ENCODE measurements around the gene CNIH3. TPM values are rescaled to one million over a fixed set of nuclear protein-coding genes. Genes with fewer than 3 reads are reported as not detected.

CNIH3 gene
- total RNA-seq, 1 donor from 2014 or later: 4.2 TPM

GRCh38 chr1:224589006-224589405, 27.1 kb upstream of the CNIH3 start:
- H3K4me1 Mint-ChIP-seq (ENCODE audit: unreplicated experiment): peaks cover 6% of the 10 kb centered on the region
- DNase-seq (ENCODE audit: extremely low spot score, unreplicated experiment): peak; percentile 30
- no peaks in the 10 kb centered on the region for H3K9me3 Mint-ChIP-seq (ENCODE audit: unreplicated experiment)
- no peak for TF ChIP-seq CTCF (IDR thresholded peaks at IDR 0.05)
- H3K27ac Mint-ChIP-seq (ENCODE audit: unreplicated experiment): no peak overlapping the region
- no peaks in the 10 kb centered on the region for H3K27me3 Mint-ChIP-seq (ENCODE audit: unreplicated experiment)
- H3K4me3 Mint-ChIP-seq (ENCODE audit: unreplicated experiment): no peak overlapping the region
- no peaks in the 10 kb centered on the region for H3K36me3 Mint-ChIP-seq (ENCODE audit: unreplicated experiment)

GRCh38 chr1:224591326-224591725, 24.8 kb upstream of the CNIH3 start:
- H3K27ac Mint-ChIP-seq (ENCODE audit: unreplicated experiment): no peak overlapping the region
- H3K27me3 Mint-ChIP-seq (ENCODE audit: unreplicated experiment): peaks cover 3% of the 10 kb centered on the region
- no peak for TF ChIP-seq CTCF (IDR thresholded peaks at IDR 0.05)
- H3K36me3 Mint-ChIP-seq (ENCODE audit: unreplicated experiment): no peaks in the 10 kb centered on the region
- peak; percentile 36 for DNase-seq (ENCODE audit: extremely low spot score, unreplicated experiment)
- H3K4me3 Mint-ChIP-seq (ENCODE audit: unreplicated experiment): no peak overlapping the region
- H3K4me1 Mint-ChIP-seq (ENCODE audit: unreplicated experiment): peaks cover 6% of the 10 kb centered on the region
- H3K9me3 Mint-ChIP-seq (ENCODE audit: unreplicated experiment): no peaks in the 10 kb centered on the region

- H3K27me3 Mint-ChIP-seq (ENCODE audit: unreplicated experiment): peaks cover 8% of the 10 kb centered on the region
- no peaks in the 10 kb centered on the region for H3K36me3 Mint-ChIP-seq (ENCODE audit: unreplicated experiment)
- no peak for TF ChIP-seq CTCF (IDR thresholded peaks at IDR 0.05)
- no peak overlapping the region for H3K27ac Mint-ChIP-seq (ENCODE audit: unreplicated experiment)
- peak; percentile 80 for DNase-seq (ENCODE audit: extremely low spot score, unreplicated experiment)
- H3K9me3 Mint-ChIP-seq (ENCODE audit: unreplicated experiment): no peaks in the 10 kb centered on the region
- peaks cover 6% of the 10 kb centered on the region for H3K4me1 Mint-ChIP-seq (ENCODE audit: unreplicated experiment)
- H3K4me3 Mint-ChIP-seq (ENCODE audit: unreplicated experiment): no peak overlapping the region
These were observed 23.2 kb upstream of the CNIH3 start for GRCh38 chr1:224592636-224593582.

GRCh38 chr1:224594360-224594759, 21.8 kb upstream of the CNIH3 start:
- Mint-ChIP-seq H3K36me3 (ENCODE audit: unreplicated experiment) (no peaks in the 10 kb centered on the region), H3K4me3 (ENCODE audit: unreplicated experiment) (no peak overlapping the region), H3K9me3 (ENCODE audit: unreplicated experiment) (no peaks in the 10 kb centered on the region), H3K27ac (ENCODE audit: unreplicated experiment) (no peak overlapping the region), H3K27me3 (ENCODE audit: unreplicated experiment) (peaks cover 14% of the 10 kb centered on the region), H3K4me1 (ENCODE audit: unreplicated experiment) (peaks cover 6% of the 10 kb centered on the region)
- DNase-seq (ENCODE audit: extremely low spot score, unreplicated experiment): peak; percentile 53
- TF ChIP-seq CTCF (IDR thresholded peaks at IDR 0.05): no peak

- DNase-seq (ENCODE audit: extremely low spot score, unreplicated experiment): no peak
- no peak overlapping the region for H3K4me3 Mint-ChIP-seq (ENCODE audit: unreplicated experiment)
- H3K27me3 Mint-ChIP-seq (ENCODE audit: unreplicated experiment): peaks cover 14% of the 10 kb centered on the region
- no peaks in the 10 kb centered on the region for H3K9me3 Mint-ChIP-seq (ENCODE audit: unreplicated experiment)
- no peak overlapping the region for H3K27ac Mint-ChIP-seq (ENCODE audit: unreplicated experiment)
- no peak for TF ChIP-seq CTCF (IDR thresholded peaks at IDR 0.05)
- H3K36me3 Mint-ChIP-seq (ENCODE audit: unreplicated experiment): no peaks in the 10 kb centered on the region
- peaks cover 6% of the 10 kb centered on the region for H3K4me1 Mint-ChIP-seq (ENCODE audit: unreplicated experiment)
These were observed 21.3 kb upstream of the CNIH3 start for GRCh38 chr1:224594851-224595250.

All from osteocyte (in vitro differentiated cells).